Measurements from ENCODE around the gene SPIRE1. TPM values are rescaled to one million over a fixed set of nuclear protein-coding genes. Genes with fewer than 3 reads are reported as not detected.

The SPIRE1 gene
- total and polyA plus RNA-seq, 2 of the 4 experiments (the other 2 are of a cell fraction) = 11.6 to 31.4 TPM

- Histone ChIP-seq H2AK9ac (replicated peaks; ENCODE audit: low read depth, low read length, poor library complexity) (no peak overlapping the region), H3K36me3 (ENCODE audit: control insufficient read depth, insufficient read depth, low read length) (peaks cover 5% of the 10 kb centered on the region; the same call in 1 of the 2 replicates), H3K4me2 (ENCODE audit: low read depth, low read length) (no peak overlapping the region), H3K9ac (ENCODE audit: low read depth, low read length) (no peak overlapping the region), H2AFZ (replicated peaks; ENCODE audit: low read length, poor library complexity) (no peak overlapping the region), H4K8ac (ENCODE audit: low read depth in 2 of 2, low read length in 2 of 2) (no peak overlapping the region), H3K9me1 (ENCODE audit: insufficient read depth, low read length) (no peaks in the 10 kb centered on the region), H2BK120ac (ENCODE audit: low read depth, low read length) (no peak overlapping the region), H3K14ac (replicated peaks; ENCODE audit: low read depth, low read length) (no peak overlapping the region), H3K23ac (ENCODE audit: low read depth, low read length) (no peak overlapping the region), H2AK5ac (ENCODE audit: low read depth, low read length) (no peak overlapping the region), H3K56ac (ENCODE audit: extremely low read depth, insufficient read depth, low read length) (no peak overlapping the region), H2BK5ac (ENCODE audit: low read depth, low read length, poor library complexity, severe bottlenecking) (no peak overlapping the region), H4K91ac (ENCODE audit: insufficient read depth, low read depth, low read length) (no peak overlapping the region), H3K27ac (ENCODE audit: insufficient read depth, low read length) (no peak overlapping the region), H3K4me3 (ENCODE audit: insufficient read depth, low read depth, low read length) (no peak overlapping the region), H3K79me1 (ENCODE audit: low read depth in 1 of 2, low read length in 2 of 2) (no peaks in the 10 kb centered on the region), H3K18ac (ENCODE audit: low read depth, low read length) (no peak overlapping the region), H4K20me1 (ENCODE audit: insufficient read depth, low read length) (no peaks in the 10 kb centered on the region), H2BK20ac (ENCODE audit: low read depth, low read length) (no peak overlapping the region), H3K4me1 (ENCODE audit: control insufficient read depth, insufficient read depth, low read length) (no peaks in the 10 kb centered on the region), H4K5ac (ENCODE audit: low read depth, low read length) (no peak overlapping the region), H3K4ac (ENCODE audit: low read depth, low read length) (no peak overlapping the region), H3K27me3 (ENCODE audit: control insufficient read depth, insufficient read depth, low read length) (no peaks in the 10 kb centered on the region), H3K9me3 (ENCODE audit: control insufficient read depth, insufficient read depth, low read length) (no peaks in the 10 kb centered on the region), H2BK15ac (ENCODE audit: low read depth, low read length) (no peak overlapping the region)
- BruUV-seq (replicated peaks) = no TSS peak
- TF ChIP-seq MAFK (IDR thresholded peaks at IDR 0.05; ENCODE audit: low read depth, low read length) (no peak), SMC3 (IDR thresholded peaks at IDR 0.05; ENCODE audit: low read depth, low read length) (peak; percentile 28), RFX5 (IDR thresholded peaks at IDR 0.05; ENCODE audit: low read depth, low read length) (no peak), FOS (IDR thresholded peaks at IDR 0.05; ENCODE audit: low read depth, low read length) (no peak), CTCF (conservative IDR thresholded peaks at IDR 0.05; ENCODE audit: low read depth, low read length) (peak; percentile 18; the same call in 1 of the 2 replicates)
- intact Hi-C loops (cut with micrococcal nuclease) = no loop called here
- POLR2A ChIA-PET (ENCODE audit: unreplicated experiment) = no interaction called here
- CTCF ChIA-PET = no interaction called here
- dilution Hi-C loops (cut with HindIII; ENCODE audit: low sequenced_read_pairs, unreplicated experiment) = no loop called here
- DNase-seq (peak; percentile 30), ATAC-seq (ENCODE audit: low read depth) (peak; percentile 73; the same call in 1 of the 2 replicates)
- no CpG with 5 or more reads among the region's 3 CpGs for WGBS, 2 experiments (ENCODE audit: extremely low coverage in 2 of 2, insufficient read length in 1 of 2)
- in situ Hi-C loops (cut with MboI; ENCODE audit: low sequenced_read_pairs) = no loop called here
Measured at GRCh38 chr18:12686100-12686499, 28.2 kb upstream of the SPIRE1 start.

Measured in IMR-90 (cell line).